HG02678 (cell line): ENCODE measurements around the gene TACC2.

Experiments
- ATAC-seq: cut with Tn5 transposase; IDR thresholded peaks from one replicate; pipeline ENCODE4 v1.9.1; 2021; ENCODE audit warnings: mild to moderate bottlenecking, moderate library complexity; ENCODE audit not compliant: unreplicated experiment

Gene TACC2

GRCh38 chr10:122210481-122211265 is 221.7 kb downstream of the TACC2 start:
- no peak for ATAC-seq

- ATAC-seq: no peak
Measured at GRCh38 chr10:122213364-122213763, 224.4 kb downstream of the TACC2 start.

- ATAC-seq: no peak
Measured at GRCh38 chr10:122213766-122214165, 224.8 kb downstream of the TACC2 start.

- no peak for ATAC-seq
Measured at GRCh38 chr10:122216047-122216446, 227.1 kb downstream of the TACC2 start.

GRCh38 chr10:122219340-122219739 is 230.4 kb downstream of the TACC2 start:
- ATAC-seq: no peak

- no peak for ATAC-seq
Measured at GRCh38 chr10:122220736-122221135, 231.8 kb downstream of the TACC2 start.

GRCh38 chr10:122221958-122222357 is 233.0 kb downstream of the TACC2 start:
- no peak for ATAC-seq

GRCh38 chr10:122222638-122223037 is 233.7 kb downstream of the TACC2 start:
- ATAC-seq: no peak

GRCh38 chr10:122224159-122224558 is 235.2 kb downstream of the TACC2 start:
- ATAC-seq: no peak

- ATAC-seq: no peak
Measured at GRCh38 chr10:122225330-122225729, 236.4 kb downstream of the TACC2 start.

GRCh38 chr10:122227754-122228153 is 238.8 kb downstream of the TACC2 start:
- no peak for ATAC-seq

- ATAC-seq: no peak
Measured at GRCh38 chr10:122229666-122230065, 240.7 kb downstream of the TACC2 start.

- no peak for ATAC-seq
Measured at GRCh38 chr10:122230222-122230621, 241.3 kb downstream of the TACC2 start.

- ATAC-seq: no peak
Measured at GRCh38 chr10:122232769-122233168, 243.8 kb downstream of the TACC2 start.

- ATAC-seq: no peak
Measured at GRCh38 chr10:122233857-122234348, 244.9 kb downstream of the TACC2 start.

- no peak for ATAC-seq
Measured at GRCh38 chr10:122234416-122234815, 245.5 kb downstream of the TACC2 start.

- no peak for ATAC-seq
Measured at GRCh38 chr10:122236690-122237306, 247.8 kb downstream of the TACC2 start.

- ATAC-seq: no peak
Measured at GRCh38 chr10:122237331-122237990, 248.5 kb downstream of the TACC2 start.

- ATAC-seq: no peak
Measured at GRCh38 chr10:122239578-122240257, 250.8 kb downstream of the TACC2 start.

GRCh38 chr10:122240401-122240800 is 251.4 kb downstream of the TACC2 start:
- ATAC-seq: no peak

GRCh38 chr10:122241836-122242235 is 252.9 kb downstream of the TACC2 start:
- no peak for ATAC-seq
